GM19025 (cell line): Measurements from ENCODE around the gene CNTNAP2.

Experiments
- ATAC-seq: cut with Tn5 transposase; IDR thresholded peaks from one replicate; pipeline ENCODE4 v1.9.1; 2021; ENCODE audit warnings: mild to moderate bottlenecking, low read depth, moderate library complexity; ENCODE audit not compliant: unreplicated experiment

CNTNAP2 gene

DNA sequence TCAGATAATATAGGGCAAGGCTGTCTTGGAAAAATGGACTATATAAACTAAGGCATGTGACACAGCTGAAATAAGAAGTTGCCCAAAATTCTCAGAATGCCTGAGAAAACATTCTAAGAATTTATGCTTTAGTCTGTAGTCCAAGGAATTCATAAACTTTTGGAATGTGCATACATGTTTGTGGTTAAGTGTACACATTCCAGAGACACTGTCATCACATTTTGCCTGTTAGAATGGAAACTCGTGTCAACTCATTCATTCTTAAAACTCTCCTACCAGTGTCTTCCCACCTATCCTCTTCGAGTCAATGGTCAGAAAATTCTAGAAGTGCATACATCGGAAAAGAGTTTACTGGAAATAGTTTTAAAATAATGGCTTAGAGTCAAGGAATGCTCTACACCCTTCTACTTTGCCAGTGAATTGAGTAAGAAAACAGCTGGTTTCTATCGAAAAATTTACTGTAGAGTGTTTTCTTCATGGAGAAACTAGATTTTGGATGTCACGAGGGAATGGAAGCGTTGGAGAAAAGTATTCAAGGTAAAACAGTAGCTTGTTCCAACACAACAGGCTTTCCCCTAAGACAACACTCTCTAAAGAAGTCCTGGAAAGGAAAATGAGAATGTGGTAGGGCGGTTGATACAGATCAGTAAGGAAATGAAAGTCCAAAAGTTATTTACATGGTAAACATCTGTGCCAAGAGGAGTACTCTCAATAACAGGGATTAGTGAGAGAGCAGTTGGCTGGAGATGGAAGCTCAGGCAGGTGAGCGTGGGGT is 1296.4 kb downstream of the CNTNAP2 start:
- ATAC-seq: no peak

DNA sequence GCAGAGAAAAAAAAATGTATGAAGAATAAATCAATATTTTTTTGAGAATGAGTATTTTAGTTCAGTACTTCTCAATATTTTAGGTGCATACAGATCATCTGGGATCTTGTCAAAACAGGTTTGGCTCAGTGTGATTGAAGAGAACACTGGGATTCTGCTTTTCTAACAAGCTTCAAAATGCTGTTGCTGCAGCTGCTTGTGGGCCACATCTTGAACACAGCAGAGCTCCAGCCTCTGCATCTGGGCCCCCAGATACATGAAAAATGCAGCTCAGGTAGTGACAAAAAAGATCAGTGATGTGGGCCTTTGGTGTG is 1296.9 kb downstream of the CNTNAP2 start:
- no peak for ATAC-seq

DNA sequence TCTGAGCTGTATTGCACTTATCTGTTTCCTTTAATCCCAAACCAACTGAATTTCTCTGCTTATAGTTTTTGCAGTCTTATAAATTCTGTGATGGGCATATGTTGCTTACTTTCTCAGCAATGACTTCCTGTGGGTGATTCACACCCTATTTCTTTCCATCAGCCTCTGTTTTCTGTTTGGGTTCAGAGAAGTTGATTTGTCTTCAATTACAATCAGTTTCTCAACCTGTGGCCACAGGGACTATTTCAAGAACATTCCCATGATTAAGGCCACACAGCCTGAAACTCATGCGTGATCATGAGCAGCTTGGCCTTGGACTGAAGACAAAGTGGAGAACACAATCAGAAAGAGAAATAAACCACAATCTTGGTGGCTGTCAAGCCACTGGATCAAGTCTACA is 1299.4 kb downstream of the CNTNAP2 start:
- no peak for ATAC-seq

DNA sequence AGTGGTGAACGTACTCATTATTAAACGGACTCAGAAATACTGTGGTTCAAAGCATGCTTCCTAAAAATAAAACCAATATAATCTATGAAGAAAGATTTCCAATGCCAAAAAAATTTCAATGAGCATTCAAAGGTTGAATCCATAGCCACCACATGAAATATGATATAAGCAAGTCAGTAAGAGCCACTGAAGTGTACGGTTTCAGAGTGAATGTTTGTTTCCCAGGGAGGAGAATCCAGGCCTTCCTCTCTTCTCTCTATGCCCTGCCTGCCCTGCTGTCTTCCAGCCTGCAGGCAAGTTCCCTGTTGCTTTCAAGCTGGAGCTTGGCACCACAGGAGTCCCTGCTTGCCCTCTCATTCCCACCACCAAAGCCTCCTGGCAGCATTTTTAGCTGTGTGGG is 1302.4 kb downstream of the CNTNAP2 start:
- ATAC-seq: no peak

DNA sequence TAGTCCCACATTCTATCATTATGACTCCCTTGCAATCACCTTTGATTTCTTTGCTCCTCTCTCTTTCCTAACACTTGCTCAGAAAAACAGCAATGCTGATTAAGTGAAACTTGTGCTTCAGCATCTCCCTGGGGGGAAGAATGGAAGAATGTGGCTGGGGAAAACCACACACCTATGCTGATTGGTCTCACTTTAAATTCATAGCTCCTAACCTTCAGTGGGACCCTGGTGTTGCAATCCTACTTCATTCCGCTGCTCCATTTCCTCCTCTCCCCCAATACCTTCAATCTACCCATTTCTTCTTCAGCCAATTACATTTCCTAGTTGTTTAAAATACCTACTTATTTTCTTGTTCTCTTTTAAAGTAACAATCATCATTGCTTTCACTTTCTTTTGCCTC is 1307.3 kb downstream of the CNTNAP2 start:
- ATAC-seq: no peak

DNA sequence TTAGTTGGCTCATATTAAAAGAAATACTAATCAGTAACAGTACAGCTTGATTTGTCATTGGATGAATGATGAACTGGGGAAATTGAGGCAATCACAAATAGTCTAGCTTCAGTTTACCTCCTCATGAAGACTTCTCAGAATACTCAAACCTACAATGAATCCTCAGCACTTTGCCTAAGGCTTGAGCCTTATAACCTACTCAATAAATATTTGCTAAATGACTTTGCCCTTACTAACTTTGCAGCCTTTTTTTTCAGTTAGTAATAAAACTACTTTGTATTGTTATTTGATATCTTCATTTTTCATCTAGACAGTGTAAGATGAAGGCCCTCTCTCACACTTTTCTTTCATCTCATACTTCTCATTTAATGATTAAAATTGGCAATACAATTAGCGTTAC is 1311.5 kb downstream of the CNTNAP2 start:
- no peak for ATAC-seq

DNA sequence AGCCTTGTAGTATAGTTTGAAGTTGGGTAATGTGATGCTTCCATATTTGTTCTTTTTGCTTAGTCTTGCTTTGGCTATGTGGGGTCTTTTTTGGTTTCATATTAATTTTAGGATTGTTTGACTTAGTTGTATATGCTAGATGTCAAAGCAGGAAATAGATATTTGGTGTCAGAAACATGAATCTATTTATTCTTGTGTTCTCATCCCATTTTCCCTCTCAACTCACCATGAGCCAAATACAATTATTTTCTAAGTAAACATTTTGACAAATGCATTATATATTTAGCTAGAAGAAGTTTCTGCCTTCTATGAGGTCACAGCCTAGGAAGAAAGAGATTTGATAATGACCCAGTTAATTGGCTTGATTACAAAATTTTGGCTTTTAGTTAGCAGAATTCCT is 1313.4 kb downstream of the CNTNAP2 start:
- ATAC-seq: no peak

DNA sequence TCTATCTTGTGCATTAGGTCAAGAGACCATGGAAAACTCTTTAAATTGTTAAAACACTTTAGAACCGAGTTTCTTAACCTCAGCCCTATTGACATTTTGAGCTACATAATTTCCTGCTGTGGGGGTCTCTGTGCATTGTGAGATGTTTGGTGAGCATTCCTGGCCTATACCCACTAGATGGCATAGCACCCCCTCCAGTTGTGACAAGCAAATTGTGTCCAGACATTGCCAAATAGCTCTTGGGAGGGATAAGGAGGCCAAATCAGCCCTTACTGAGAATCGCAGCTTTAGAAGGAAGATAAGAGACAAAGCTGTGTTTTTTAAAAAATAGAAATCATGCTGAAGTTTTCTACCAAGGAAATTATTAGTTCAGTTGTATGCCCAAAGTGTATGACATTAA is 1315.5 kb downstream of the CNTNAP2 start:
- ATAC-seq: no peak

DNA sequence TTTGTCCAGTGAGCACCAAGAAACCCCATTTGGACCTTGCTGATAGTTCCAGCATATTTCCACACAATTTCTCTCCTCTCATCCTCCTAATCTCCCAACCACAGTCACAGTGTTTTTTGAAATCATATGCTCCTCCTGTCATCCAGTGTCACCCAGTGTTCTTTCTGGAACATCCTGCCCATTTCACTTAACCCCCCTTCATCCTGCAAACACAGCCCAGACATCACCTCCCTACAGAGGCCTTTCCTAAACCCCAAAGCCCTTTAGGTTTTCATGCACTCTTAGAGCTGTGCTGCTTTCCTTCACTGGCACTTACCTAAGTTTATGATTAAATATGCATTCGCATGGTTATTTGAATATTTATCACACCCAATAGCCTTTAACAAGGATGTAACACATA is 1316.0 kb downstream of the CNTNAP2 start:
- no peak for ATAC-seq

DNA sequence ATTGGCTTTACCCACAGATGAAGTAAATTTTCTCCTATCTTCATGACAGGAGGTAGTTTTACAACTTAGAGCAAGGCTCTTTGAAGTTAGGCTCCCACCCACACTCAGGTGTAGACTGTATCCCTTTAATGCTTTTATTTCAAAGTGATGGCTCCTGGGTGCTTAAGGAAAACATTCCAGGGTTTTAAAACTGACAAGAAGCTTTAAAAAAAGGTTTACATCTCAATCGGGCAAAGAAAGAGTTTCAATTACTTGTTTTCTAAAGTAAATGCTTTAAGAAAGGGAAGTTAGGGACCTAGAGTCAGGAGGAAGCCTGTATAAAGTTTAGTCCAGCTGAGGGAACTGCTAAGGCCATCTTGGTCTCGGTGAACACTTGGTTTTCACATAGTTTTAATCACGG is 1320.1 kb downstream of the CNTNAP2 start:
- no peak for ATAC-seq

DNA sequence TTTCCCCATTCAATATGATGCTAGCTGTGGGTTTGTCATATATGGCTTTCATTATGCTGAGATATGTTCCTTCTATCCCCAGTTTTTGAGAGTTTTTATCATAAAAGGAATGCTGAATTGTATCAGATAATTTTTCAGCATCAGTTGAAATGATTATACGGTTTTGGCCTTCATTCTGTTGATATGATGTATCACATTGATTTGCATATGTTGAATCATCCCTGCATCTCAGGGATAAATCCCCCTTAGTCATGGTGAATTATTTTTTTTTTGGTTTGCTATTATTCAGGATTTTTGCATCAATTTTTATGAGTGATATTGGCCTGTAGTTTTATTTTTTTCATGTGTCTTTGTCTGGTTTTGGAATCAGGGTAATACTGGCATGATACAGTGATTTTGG is 1321.6 kb downstream of the CNTNAP2 start:
- no peak for ATAC-seq

DNA sequence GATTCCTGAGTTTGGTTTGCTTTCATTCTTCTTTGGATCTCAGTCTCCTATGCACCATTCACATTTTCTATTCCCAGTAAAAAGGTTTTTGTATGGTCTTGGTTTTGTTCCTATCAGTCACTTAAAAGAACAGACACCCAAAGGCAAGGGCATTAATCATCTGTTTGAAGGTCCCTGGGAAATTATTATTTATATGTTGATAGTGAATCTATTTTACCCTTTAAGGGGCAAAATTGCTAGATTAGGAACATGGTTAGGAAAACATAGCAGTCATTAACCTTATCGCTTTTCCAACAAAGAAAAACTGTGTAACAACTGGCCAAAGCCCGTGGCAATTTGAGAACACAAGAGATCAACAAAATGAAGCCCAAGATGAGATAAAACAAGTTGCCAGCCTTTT is 1327.3 kb downstream of the CNTNAP2 start:
- no peak for ATAC-seq

DNA sequence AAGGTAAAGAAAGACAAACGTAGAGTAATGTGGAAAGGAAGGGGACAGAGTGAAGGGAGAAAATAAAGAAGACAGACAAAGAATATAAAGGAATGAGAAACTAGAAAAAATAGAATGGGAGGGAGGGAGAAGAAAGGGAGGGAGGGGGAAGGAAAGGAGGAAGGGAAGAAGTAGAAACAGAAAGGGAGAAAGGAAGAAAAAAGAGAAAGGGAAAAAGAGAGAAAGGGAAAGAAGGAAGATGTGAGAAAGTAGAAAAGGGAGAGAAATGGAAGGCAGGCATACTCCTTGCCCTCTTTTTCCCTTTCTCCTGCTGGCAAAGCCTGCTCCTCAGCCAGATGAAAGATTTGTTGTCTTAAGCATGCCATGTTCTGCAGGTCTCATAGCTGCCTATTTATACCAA is 1336.2 kb downstream of the CNTNAP2 start:
- no peak for ATAC-seq

DNA sequence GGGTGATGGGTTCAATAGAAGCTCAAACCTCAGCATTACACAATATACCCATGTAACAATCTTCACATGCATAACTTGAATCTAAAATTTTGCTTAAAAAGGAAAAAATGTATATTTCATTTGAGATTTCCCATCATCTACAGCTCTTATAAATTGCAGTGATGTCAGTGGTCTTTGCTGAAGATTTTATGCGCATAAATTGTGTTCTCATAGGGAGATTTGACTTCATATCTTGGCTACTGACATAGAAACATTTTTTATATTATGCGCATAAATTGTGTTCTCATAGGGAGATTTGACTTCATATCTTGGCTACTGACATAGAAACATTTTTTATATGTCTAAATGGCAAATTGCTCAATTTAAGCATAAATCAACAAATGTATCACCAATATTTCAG is 1348.6 kb downstream of the CNTNAP2 start:
- ATAC-seq: no peak

DNA sequence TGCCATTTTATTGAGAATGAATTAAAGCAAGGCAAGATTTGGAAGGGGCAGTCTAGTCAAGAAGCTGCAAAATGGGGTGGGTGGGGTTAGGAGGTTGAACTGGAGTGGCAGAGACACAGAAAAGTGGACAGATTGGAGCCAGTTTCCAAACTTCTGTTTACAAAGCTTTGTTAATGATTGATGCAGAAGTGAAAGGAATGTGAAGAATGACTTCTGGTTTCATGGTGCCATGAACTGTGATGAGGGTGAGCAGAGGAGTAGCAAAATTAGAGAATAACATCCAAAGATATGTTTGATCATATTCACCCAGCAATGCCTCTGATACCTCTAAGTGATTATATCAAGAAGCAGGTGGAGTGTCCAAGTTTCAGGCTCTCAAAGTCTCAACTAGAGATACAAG is 1356.0 kb downstream of the CNTNAP2 start:
- no peak for ATAC-seq

DNA sequence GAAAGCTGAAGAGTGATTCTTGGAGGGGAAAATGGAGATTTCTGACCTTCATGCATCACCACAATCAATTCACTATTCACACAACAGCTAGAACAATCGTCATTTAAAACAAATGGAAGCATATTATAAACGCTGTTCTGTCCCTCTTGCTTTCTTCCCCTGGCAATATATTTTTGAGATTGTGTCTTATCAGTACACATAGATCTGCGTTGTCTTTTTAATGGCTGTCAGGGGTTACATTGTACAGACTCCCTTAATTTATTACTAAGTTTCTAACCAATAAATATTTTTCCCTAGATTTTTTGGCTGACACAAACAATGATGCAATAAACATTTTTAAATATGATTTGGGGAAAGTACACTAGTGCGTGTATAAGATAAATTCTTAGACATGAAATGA is 1358.3 kb downstream of the CNTNAP2 start:
- no peak for ATAC-seq

DNA sequence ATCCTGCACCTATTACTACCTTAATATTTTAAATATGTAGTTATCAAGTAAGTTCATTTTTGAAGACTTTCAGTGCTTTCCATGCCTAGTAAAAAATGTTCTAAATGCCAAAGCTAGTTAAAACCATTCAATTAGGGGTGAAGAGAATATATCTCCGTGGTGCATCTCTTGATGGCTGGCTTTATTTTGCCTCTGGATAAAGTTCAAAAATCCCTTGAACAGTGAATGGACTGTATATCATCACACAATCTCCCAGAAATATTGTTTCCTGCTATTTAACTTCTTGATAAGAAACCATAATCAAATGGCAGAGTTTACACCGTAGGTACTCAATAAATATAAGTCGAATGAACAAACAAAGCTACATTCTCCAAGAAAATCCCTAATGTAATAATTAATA is 1360.9 kb downstream of the CNTNAP2 start:
- no peak for ATAC-seq

DNA sequence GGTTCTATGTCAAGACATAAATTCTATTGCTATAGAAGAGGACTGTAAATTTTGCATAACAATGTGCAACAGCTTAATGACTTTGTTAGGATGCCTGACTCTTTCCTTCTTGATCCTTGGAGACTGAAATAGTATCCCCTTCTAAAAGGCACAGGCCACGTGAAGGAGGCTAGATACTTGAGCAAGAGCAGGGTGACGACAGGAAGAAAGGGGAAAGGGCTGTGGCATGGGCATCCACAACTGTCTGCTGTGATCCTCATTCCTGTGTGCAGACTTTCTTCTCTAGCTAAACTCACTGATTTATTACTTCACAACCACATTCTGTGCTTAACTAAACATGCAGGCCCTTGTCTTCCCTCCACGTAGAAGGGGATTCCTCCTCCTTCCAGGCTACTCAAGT is 1362.2 kb downstream of the CNTNAP2 start:
- ATAC-seq: no peak

DNA sequence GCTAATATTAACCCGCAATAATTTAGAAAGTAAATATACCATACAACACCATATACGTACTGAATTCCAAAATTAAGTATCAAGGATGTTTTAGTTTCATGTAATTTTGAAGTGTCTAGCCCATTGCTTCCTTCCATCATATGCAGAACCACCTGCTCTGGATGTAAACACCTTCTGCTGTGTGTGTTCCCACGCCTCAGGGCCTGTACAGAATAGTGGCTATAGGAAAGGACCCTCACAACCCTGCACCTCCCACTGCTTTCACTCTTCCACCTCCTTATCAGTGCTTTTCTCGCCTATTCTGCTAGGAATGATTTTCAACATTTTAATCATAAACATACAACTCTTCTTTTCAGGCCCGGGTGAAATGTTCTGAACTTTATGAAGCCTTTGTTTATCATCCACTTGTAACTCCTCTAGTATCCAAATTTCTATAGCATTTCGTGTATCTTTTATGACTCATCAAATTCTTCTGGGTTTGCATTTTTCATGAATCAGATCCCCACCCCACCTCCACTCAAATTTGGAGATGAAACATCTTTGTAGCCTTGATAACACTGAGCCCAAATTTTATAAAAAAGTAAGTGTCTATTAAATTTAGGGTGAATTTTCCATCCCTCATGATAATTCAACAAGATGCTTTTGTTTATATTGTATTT is 1367.2 kb downstream of the CNTNAP2 start:
- ATAC-seq: no peak

DNA sequence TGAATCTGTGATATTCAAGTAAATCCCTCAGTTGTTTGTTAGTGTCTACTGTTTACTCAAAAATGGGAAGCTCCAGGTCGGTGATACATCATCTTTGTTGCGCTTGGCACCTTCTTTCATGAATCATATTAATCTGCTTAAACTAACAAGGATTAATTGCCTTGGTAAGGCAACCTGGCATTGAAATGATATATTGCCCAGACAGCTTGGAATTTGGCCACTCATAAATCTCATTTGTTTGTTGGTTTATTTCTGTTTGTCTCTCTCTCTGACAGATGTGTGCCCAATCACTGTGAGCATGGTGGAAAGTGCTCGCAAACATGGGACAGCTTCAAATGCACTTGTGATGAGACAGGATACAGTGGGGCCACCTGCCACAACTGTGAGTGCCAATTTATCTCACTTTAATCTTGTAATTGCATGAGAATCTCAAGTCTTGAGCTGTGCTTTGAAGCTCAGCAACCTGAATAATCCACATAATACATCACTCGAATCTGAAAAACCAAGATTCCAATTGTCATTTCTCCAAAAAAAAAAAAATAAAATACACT is 1369.1 kb downstream of the CNTNAP2 start:
- no peak for ATAC-seq

DNA sequence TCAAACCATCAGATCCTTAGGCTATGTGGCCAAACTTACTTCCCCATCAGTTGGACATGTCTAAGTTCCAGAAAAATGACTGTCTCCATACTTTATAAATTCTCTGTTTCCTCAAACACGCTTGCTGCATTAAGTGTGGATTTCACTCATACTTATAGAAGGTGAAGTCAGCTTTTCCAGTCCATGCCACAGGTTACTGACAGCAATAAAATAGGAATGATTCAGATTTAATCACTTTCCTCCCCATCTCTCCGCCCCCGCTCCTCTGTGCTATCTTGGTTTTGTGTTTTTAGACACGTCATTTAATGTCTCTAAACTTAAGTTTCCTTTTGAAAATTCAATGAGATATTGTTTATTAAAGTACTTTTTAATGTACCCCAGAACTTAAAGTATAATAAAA is 1376.0 kb downstream of the CNTNAP2 start:
- ATAC-seq: no peak

DNA sequence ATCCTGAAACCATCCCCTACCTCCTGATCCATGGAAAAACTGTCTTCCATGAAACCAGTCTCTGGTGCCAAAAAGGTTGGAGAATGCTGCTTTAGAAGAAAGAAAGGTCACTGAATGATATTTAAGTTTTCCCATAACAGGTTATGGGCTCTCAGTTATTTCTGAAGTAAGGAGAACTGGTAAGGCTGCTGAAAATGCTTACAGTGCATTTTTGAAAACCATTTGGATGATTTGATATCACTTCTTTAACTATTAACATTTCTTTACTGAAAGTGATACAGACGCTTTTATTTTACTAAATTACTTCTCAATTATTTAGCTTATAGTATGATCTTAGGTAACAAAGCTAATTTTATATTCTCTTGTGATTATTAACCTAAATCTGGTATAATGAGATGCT is 1379.6 kb downstream of the CNTNAP2 start:
- no peak for ATAC-seq
